Kasumi-1 (cell line): ENCODE measurements around the gene TNFSF8.
A peak's percentile ranks its signal among the peaks of the same experiment; 100 is the strongest.

ENCODE experiments used
- DNase-seq, 2 experiments: peaks; one replicate each; lab custom pipeline; 2025; lab: John Stamatoyannopoulos, UW

The TNFSF8 gene

GRCh38 chr9:114936581-114936980 is 6.2 kb upstream of the TNFSF8 start:
- DNase-seq: peak; percentile 13 to 20

- DNase-seq: no peak
These were observed 4.7 kb upstream of the TNFSF8 start for GRCh38 chr9:114935119-114935518.

- DNase-seq: no peak
These were observed 2.1 kb upstream of the TNFSF8 start for GRCh38 chr9:114932502-114932901.

GRCh38 chr9:114931407-114931806 is 1.0 kb upstream of the TNFSF8 start:
- DNase-seq: no peak

GRCh38 chr9:114929201-114929600 is 1.2 kb downstream of the TNFSF8 start:
- peak; percentile 54 to 58 for DNase-seq

GRCh38 chr9:114928671-114929070 is 1.7 kb downstream of the TNFSF8 start:
- DNase-seq: no peak

- DNase-seq: no peak
These were observed 2.3 kb downstream of the TNFSF8 start for GRCh38 chr9:114928136-114928535.

- no peak for DNase-seq
These were observed 4.7 kb downstream of the TNFSF8 start for GRCh38 chr9:114925672-114926071.

GRCh38 chr9:114925039-114925438 is 5.4 kb downstream of the TNFSF8 start:
- no peak for DNase-seq

- no peak for DNase-seq
These were observed 6.1 kb downstream of the TNFSF8 start for GRCh38 chr9:114924327-114924726.

- no peak for DNase-seq
These were observed 6.5 kb downstream of the TNFSF8 start for GRCh38 chr9:114923918-114924317.

- no peak for DNase-seq
These were observed 9.2 kb downstream of the TNFSF8 start for GRCh38 chr9:114921171-114921570.

- DNase-seq: no peak
These were observed 10.8 kb downstream of the TNFSF8 start for GRCh38 chr9:114919611-114920010.

- DNase-seq: no peak
These were observed 13.9 kb downstream of the TNFSF8 start for GRCh38 chr9:114916481-114916880.

- DNase-seq: peak in 1 of 2 experiments; percentile 10
These were observed 16.3 kb downstream of the TNFSF8 start for GRCh38 chr9:114914139-114914538.

GRCh38 chr9:114913656-114914055 is 16.7 kb downstream of the TNFSF8 start:
- DNase-seq: no peak

- no peak for DNase-seq
These were observed 17.2 kb downstream of the TNFSF8 start for GRCh38 chr9:114913217-114913616.

- DNase-seq: peak; percentile 45 to 48
These were observed 19.1 kb downstream of the TNFSF8 start for GRCh38 chr9:114911167-114911821.

- no peak for DNase-seq
These were observed 19.9 kb downstream of the TNFSF8 start for GRCh38 chr9:114910541-114910940.

GRCh38 chr9:114909661-114910060 is 20.7 kb downstream of the TNFSF8 start:
- no peak for DNase-seq

- no peak for DNase-seq
These were observed 21.5 kb downstream of the TNFSF8 start for GRCh38 chr9:114908805-114909448.

- no peak for DNase-seq
These were observed 22.2 kb downstream of the TNFSF8 start for GRCh38 chr9:114908104-114908622.

- DNase-seq: peak; percentile 59 to 76
These were observed 23.3 kb downstream of the TNFSF8 start for GRCh38 chr9:114906922-114907571.
